CD1c-positive myeloid dendritic cell (primary cell): ENCODE measurements around the gene STMN1.
A peak's percentile ranks its signal among the peaks of the same experiment; 100 is the strongest.
"Not testable (repeated sequence)": the region's sequence is repeated elsewhere in the genome, so short reads cannot be mapped to it uniquely, and the experiment has no call there.

ENCODE experiments used
- DNase-seq: peaks from one replicate; pipeline ENCODE4 v3.0.0-alpha.2; 2016; ENCODE audit errors: extremely low spot score

The STMN1 gene

DNA sequence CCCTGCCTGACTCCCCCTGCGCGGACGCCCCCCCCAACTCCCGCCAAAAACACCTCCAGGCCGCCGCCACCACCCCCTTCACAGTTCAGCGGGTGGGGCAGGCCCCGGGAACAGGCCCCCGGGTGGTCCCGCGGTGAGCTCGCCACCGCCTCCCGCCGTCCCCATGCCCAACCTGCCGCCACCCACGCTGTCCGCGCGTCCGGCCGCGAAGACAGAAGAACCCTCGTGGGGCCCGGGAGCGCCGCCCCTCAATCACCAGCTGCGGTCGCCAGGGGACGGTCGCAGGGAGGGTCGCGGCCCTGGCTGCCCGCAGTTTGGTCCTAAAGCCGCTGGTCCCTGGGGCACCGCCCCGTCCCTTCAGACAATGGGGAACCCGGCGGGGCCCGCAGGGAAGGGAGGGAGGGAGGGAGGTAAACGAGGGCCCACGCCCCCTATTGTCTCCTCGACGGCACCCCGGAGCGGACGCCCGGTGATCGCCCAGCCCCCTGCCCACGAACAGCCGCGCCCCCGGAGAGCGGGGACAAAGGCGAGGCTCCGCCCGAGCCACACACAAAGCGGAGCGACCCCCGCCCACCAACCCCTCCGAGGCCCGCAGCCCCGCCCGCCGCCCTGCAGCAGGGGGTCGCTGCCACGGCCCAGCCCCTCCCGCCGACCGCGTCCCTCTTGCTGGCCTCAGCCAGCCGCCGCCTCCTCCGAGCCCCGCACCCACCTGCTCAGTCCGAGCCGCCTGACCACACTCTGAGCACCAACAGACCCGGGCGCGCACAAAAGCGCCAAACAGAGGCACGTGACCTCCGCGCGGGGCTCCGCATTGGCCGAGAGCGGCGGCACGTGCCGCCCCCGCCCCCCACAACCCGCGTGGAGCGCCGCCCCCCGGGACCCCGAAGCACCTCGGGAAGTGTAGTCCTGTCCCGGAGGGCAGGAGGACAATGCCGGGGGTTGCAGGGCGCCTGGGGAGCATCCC lies at the start of gene STMN1:
STMN1 (minus strand) TSS at position 740 of the 964 bp plus-strand sequence. CDS start 1,743 bp downstream, outside the sequence.
- peak; percentile 80 for DNase-seq

DNA sequence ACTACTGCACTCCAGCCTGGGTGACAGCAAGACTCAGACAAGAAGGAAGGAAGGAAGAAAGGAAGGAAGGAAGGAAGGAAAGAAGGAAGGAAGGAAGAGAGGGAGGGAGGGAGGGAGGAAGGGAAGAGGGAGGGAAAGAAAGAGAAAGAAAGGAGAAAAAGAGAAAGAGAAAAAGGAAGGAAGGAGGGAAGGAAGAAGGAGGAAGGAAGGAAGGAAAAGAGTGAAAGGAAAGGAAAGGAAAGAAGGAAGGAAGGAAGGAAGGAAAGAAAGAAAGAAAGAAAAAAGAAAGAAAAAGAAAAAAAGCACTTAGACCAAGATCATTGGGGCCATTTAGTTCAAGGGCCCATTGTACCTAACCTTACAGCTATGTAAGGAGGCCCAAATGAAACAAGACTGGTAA lies 49.3 kb upstream of the STMN1 start:
- no peak for DNase-seq

- DNase-seq, result no peak
Observed at GRCh38 chr1:25954282-25954938, 48.2 kb upstream of the STMN1 start.

- no peak for DNase-seq
Observed at GRCh38 chr1:25952841-25953401, 46.7 kb upstream of the STMN1 start.

- no peak for DNase-seq
Observed at GRCh38 chr1:25948641-25949040, 42.4 kb upstream of the STMN1 start.

- DNase-seq, result no peak
Observed at GRCh38 chr1:25947027-25947426, 40.8 kb upstream of the STMN1 start.

DNA sequence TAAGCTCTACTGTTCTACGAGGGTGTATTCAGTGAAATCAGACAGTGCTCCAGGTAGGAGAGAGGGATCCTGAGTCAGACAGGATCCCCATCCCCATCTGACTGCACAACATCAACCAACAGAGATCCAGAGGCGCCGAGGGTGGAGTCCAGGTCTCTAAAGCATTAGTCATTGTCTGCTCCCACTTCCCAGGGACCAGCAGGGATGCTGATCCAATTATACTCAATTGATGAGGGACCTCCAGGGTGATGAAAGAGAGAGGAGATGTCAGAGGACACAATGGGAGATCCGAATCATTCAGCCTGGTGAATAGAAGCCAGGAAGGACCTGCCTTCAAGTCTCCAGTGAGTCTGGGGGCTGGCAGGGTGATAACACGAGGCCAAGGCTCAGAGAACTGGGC lies 39.5 kb upstream of the STMN1 start:
- no peak for DNase-seq

GRCh38 chr1:25944986-25945385 lies 38.8 kb upstream of the STMN1 start:
- no peak for DNase-seq

DNA sequence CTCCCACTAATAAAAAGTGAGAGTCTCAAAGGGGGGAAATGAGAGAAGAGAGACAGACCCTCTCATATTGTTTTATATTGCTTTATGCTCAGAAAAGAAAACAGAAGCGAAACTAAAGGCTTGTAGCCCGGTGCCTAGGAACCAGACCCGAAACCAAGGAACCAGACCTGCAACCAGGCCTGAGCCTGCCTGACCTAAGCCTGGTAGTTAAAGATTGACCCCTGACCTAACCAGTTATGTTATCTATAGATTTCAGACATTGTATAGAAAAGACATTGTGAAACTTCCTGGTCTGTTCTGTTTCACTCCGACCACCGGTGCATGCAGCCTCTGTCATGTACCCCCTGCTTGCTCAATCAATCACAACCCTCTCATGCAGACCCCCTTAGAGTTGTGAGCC lies 37.3 kb upstream of the STMN1 start:
- DNase-seq, result not testable (repeated sequence)

- DNase-seq, result no peak
Observed at GRCh38 chr1:25936947-25937346, 30.7 kb upstream of the STMN1 start.

GRCh38 chr1:25933479-25934365 lies 27.5 kb upstream of the STMN1 start:
- no peak for DNase-seq

DNA sequence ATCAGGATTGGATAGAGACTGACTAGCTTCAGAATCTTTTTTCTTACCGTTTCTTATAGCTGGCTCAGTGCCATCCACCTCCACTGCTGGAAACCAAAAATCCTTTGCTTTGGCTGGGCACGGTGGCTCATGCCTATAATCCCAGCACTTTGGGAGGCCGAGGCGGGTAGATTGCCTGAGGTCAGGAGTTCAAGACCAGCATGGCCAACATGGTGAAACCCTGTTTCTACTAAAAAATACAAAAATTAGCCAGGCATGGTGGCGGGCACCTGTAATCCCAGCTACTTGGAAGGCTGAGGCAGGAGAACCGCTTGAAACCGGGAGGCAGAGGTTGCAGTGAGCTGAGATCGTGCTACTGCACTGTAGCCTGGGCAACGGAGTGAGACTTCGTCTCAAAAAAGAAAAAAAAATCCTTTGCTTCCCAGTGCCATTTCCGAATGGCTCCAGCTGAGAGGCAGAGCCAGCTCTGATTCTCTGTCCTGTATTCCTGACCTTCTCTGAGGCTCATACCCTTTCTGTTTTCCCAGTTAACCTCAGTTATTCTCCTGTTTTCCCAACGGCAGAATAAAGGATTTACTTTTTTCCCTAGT lies 26.7 kb upstream of the STMN1 start:
- DNase-seq, result not testable (repeated sequence)

DNA sequence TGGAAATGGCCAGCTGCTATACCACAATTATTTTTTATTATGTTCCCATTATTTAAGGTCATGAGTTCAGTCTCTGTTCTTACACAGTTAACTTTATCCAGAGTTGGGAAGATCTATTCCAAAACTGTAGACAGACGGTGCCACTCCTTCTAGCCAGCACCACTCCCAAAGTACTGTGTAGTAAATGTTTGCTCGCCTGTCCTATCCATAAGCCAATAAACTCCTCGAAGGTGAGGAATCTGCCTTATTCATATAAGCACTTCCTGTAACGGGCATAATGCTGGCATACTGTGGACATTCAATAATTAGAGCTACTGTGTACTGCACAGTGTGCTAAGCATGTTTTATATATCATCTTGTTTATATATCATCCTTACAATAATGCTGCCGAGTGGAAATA lies 26.1 kb upstream of the STMN1 start:
- DNase-seq, result no peak

GRCh38 chr1:25929016-25929415 lies 22.8 kb upstream of the STMN1 start:
- DNase-seq, result no peak

- DNase-seq, result peak; percentile 45
Observed at GRCh38 chr1:25927521-25928265, 21.5 kb upstream of the STMN1 start.

- DNase-seq, result no peak
Observed at GRCh38 chr1:25926731-25927496, 20.7 kb upstream of the STMN1 start.

DNA sequence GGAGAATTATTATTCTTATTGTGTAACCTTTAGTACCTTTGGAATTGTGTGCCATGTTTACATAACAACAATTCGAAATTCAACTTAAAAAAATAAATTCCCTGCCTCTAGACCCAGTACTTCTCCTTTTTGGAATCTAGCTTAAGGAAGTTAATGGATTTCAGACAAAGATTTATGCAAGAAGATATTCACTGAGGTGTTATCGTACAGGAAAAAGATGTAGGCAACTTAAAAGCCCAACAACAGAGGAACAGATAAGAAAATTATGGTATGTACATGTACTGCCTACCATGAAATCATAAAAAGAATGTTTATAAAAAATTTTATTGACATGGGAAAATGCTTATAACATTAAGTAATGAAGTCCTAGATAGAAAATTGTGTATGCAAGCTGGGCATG lies 18.2 kb upstream of the STMN1 start:
- DNase-seq, result peak; percentile 66

DNA sequence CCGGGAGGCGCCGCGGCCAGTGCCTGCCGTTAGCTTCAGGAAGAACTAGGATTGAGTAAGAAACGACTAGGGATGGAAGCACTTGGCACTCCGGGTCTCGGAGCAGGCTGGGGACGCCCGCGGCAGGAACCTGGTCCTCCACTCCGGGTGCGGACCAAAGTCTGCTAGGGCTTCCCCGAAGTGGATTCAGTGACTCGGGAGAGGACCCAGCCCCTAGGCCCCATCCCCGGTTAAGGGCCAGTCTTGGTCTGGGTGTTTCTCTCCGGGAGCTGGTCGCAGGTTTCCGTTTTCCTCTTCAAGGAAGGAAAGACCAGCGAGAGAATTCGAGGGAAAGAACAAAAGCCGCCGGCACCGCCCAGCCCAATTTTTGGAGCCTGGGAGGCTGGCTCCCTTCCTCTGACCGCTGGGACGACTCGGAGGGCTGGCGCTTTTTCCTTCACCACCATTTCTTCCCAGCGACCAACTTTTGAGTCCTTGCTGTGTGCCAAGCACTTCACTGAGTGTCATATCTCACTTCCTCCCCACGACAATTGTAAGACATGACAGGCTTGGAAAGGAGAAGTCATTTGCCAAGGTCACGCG lies 16.8 kb upstream of the STMN1 start:
- DNase-seq, result peak; percentile 71
